HFF-Myc (cell line): ENCODE measurements around the gene NCF4.

Experiments used
- DNase-seq: peaks from one replicate; pipeline ENCODE4 v3.0.0-alpha.2; 2011; ENCODE audit warnings: low read depth; ENCODE audit errors: extremely low read depth
- H3K4me3 ChIP-seq: replicated peaks from 2 replicates; pipeline ENCODE4 v1.5.1; 2011; ENCODE audit warnings: low read depth, mild to moderate bottlenecking, control low read depth, low read length
- CTCF ChIP-seq: IDR thresholded peaks from 2 replicates; pipeline ENCODE4 v1.5.1; 2012; ENCODE audit warnings: mild to moderate bottlenecking, low read depth, low read length, control low read depth; ENCODE audit errors: missing control alignments

Gene NCF4

DNA sequence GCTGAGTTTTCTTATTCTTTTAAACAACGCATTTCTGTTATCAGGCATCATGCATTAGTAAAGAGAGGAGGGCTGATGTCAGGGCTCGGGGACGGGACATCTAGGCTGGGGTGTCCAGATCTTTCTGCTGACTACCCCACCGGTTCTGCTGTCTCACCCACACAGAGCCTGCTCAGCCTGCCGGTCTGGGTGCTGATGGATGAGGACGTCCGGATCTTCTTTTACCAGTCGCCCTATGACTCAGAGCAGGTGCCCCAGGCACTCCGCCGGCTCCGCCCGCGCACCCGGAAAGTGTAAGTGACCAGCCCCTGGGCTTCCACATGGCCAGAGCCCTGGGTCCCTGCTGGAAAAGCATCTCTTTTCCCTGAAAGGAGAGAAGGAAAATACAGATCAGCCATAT, 9.4 kb downstream of the NCF4 start:
- no peak overlapping the region for H3K4me3 ChIP-seq
- DNase-seq: no peak
- no peak for TF ChIP-seq CTCF

- TF ChIP-seq CTCF: no peak
- no peak for DNase-seq
- no peak overlapping the region for H3K4me3 ChIP-seq
These were observed 10.9 kb downstream of the NCF4 start for GRCh38 chr22:36871669-36872081.

DNA sequence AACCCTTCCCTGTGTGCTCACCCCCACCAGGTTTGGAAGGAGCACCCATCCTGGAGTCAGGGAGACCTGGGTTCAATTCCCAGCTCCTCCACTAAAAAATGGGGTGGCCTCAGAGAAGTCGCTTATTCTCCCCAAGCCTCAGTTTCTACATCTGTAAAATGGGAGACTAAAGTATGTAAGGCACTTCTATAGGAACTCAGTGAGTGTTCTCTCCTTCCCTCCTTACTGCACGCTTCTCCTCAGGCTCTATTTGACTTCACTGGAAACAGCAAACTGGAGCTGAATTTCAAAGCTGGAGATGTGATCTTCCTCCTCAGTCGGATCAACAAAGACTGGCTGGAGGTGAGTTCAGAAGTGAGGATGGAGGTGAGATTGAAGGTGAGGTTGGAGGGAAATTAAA, 11.3 kb downstream of the NCF4 start:
- no peak for TF ChIP-seq CTCF
- H3K4me3 ChIP-seq: no peak overlapping the region
- no peak for DNase-seq

- H3K4me3 ChIP-seq: no peak overlapping the region
- DNase-seq: no peak
- TF ChIP-seq CTCF: no peak
These were observed 12.2 kb downstream of the NCF4 start for GRCh38 chr22:36872866-36873498.

- no peak overlapping the region for H3K4me3 ChIP-seq
- peak; percentile 21 for DNase-seq
- TF ChIP-seq CTCF: peak; percentile 47
These were observed 13.0 kb downstream of the NCF4 start for GRCh38 chr22:36873614-36874308.

- no peak for TF ChIP-seq CTCF
- DNase-seq: no peak
- H3K4me3 ChIP-seq: no peak overlapping the region
These were observed 13.5 kb downstream of the NCF4 start for GRCh38 chr22:36874309-36874696.
